ENCODE results near the gene HMGB3. TPM values are rescaled to one million over a fixed set of nuclear protein-coding genes. Genes with fewer than 3 reads are reported as not detected.
A peak's percentile ranks its signal among the peaks of the same experiment; 100 is the strongest.

Gene HMGB3
- total RNA-seq, 1 experiment from 2014 or later: 395 TPM

- TF ChIP-seq, protein P1, sequence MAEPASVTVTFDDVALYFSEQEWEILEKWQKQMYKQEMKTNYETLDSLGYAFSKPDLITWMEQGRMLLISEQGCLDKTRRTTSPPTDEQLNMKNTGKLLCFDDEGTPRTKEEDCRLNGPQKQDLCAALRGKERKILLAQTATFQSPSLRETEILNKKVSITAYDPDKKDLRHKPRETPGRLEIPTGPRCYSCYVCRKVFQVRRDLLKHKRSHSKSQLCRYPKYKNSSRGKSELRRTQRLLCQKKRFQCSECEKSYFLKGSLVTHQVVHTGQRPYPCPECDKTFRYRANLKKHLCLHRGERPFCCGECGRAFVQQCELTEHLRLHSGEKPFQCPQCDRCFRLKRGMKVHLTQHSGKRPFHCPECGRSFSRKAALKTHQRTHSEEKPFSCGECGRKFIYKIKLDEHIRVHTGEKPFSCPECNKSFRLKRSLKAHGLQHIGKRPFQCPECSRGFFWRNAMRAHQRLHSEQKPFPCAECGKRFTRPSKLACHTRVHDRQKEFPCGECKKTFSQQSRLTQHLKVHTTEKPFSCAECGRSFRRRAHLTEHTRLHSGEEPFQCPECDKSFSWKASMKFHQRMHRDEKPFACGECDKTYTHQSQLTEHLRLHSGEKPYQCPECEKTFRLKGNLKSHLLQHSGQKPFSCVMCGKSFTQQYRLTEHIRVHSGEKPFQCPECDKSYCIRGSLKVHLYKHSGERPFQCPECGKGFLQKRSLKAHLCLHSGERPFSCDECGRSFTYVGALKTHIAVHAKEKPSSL (CRISPR knock-in tag; conservative IDR thresholded peaks at IDR 0.05): 0 out of 2 replicates have a peak, but pooled peaks have one; percentile 17
- no peak for TF ChIP-seq SMAD4 (CRISPR knock-in tag; IDR thresholded peaks at IDR 0.05)
- TF ChIP-seq, protein P2, sequence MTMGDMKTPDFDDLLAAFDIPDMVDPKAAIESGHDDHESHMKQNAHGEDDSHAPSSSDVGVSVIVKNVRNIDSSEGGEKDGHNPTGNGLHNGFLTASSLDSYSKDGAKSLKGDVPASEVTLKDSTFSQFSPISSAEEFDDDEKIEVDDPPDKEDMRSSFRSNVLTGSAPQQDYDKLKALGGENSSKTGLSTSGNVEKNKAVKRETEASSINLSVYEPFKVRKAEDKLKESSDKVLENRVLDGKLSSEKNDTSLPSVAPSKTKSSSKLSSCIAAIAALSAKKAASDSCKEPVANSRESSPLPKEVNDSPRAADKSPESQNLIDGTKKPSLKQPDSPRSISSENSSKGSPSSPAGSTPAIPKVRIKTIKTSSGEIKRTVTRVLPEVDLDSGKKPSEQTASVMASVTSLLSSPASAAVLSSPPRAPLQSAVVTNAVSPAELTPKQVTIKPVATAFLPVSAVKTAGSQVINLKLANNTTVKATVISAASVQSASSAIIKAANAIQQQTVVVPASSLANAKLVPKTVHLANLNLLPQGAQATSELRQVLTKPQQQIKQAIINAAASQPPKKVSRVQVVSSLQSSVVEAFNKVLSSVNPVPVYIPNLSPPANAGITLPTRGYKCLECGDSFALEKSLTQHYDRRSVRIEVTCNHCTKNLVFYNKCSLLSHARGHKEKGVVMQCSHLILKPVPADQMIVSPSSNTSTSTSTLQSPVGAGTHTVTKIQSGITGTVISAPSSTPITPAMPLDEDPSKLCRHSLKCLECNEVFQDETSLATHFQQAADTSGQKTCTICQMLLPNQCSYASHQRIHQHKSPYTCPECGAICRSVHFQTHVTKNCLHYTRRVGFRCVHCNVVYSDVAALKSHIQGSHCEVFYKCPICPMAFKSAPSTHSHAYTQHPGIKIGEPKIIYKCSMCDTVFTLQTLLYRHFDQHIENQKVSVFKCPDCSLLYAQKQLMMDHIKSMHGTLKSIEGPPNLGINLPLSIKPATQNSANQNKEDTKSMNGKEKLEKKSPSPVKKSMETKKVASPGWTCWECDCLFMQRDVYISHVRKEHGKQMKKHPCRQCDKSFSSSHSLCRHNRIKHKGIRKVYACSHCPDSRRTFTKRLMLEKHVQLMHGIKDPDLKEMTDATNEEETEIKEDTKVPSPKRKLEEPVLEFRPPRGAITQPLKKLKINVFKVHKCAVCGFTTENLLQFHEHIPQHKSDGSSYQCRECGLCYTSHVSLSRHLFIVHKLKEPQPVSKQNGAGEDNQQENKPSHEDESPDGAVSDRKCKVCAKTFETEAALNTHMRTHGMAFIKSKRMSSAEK (CRISPR knock-in tag; IDR thresholded peaks at IDR 0.05; ENCODE audit: borderline replicate concordance): 0 out of 2 replicates have a peak, but pooled peaks have one; percentile 18
- no peak for TF ChIP-seq ZNF219 (CRISPR knock-in tag; IDR thresholded peaks at IDR 0.05; ENCODE audit: borderline replicate concordance)
- TF ChIP-seq, protein P3, sequence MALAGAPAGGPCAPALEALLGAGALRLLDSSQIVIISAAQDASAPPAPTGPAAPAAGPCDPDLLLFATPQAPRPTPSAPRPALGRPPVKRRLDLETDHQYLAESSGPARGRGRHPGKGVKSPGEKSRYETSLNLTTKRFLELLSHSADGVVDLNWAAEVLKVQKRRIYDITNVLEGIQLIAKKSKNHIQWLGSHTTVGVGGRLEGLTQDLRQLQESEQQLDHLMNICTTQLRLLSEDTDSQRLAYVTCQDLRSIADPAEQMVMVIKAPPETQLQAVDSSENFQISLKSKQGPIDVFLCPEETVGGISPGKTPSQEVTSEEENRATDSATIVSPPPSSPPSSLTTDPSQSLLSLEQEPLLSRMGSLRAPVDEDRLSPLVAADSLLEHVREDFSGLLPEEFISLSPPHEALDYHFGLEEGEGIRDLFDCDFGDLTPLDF (CRISPR knock-in tag; IDR thresholded peaks at IDR 0.05): no peak
- no peak for TF ChIP-seq CTCF (IDR thresholded peaks at IDR 0.05)
- no peak for TF ChIP-seq TEAD1 (CRISPR knock-in tag; IDR thresholded peaks at IDR 0.05)
- TF ChIP-seq TP53 (CRISPR knock-in tag; IDR thresholded peaks at IDR 0.05): no peak
- TF ChIP-seq, protein P4, sequence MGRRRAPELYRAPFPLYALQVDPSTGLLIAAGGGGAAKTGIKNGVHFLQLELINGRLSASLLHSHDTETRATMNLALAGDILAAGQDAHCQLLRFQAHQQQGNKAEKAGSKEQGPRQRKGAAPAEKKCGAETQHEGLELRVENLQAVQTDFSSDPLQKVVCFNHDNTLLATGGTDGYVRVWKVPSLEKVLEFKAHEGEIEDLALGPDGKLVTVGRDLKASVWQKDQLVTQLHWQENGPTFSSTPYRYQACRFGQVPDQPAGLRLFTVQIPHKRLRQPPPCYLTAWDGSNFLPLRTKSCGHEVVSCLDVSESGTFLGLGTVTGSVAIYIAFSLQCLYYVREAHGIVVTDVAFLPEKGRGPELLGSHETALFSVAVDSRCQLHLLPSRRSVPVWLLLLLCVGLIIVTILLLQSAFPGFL (CRISPR knock-in tag; IDR thresholded peaks at IDR 0.05; ENCODE audit: borderline replicate concordance): no peak
- TF ChIP-seq ZNF263 (CRISPR knock-in tag; IDR thresholded peaks at IDR 0.05; ENCODE audit: low read depth): no peak
- TF ChIP-seq, protein P5, sequence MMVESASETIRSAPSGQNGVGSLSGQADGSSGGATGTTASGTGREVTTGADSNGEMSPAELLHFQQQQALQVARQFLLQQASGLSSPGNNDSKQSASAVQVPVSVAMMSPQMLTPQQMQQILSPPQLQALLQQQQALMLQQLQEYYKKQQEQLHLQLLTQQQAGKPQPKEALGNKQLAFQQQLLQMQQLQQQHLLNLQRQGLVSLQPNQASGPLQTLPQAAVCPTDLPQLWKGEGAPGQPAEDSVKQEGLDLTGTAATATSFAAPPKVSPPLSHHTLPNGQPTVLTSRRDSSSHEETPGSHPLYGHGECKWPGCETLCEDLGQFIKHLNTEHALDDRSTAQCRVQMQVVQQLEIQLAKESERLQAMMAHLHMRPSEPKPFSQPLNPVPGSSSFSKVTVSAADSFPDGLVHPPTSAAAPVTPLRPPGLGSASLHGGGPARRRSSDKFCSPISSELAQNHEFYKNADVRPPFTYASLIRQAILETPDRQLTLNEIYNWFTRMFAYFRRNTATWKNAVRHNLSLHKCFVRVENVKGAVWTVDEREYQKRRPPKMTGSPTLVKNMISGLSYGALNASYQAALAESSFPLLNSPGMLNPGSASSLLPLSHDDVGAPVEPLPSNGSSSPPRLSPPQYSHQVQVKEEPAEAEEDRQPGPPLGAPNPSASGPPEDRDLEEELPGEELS (CRISPR knock-in tag; IDR thresholded peaks at IDR 0.05): no peak
- no peak for TF ChIP-seq SOX15 (CRISPR knock-in tag; IDR thresholded peaks at IDR 0.05)
- no peak for TF ChIP-seq NR1H2 (CRISPR knock-in tag; IDR thresholded peaks at IDR 0.05)
- TF ChIP-seq, protein P6, sequence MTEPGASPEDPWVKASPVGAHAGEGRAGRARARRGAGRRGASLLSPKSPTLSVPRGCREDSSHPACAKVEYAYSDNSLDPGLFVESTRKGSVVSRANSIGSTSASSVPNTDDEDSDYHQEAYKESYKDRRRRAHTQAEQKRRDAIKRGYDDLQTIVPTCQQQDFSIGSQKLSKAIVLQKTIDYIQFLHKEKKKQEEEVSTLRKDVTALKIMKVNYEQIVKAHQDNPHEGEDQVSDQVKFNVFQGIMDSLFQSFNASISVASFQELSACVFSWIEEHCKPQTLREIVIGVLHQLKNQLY (CRISPR knock-in tag; IDR thresholded peaks at IDR 0.05): no peak
- no peak for TF ChIP-seq IRF2 (CRISPR knock-in tag; IDR thresholded peaks at IDR 0.05; ENCODE audit: borderline replicate concordance, low read depth)
Measured at GRCh38 chrX:150989420-150989819, 6.3 kb downstream of the HMGB3 start (continued).

Measured in WTC11 (cell line).